HG03060 (cell line): ENCODE measurements around the gene MIDN.
"Not testable (repeated sequence)": the region's sequence is repeated elsewhere in the genome, so short reads cannot be mapped to it uniquely, and the experiment has no call there.

Experiments used
- ATAC-seq: cut with Tn5 transposase; IDR thresholded peaks from one replicate; pipeline ENCODE4 v1.9.1; 2021; ENCODE audit warnings: low read depth, moderate number of reproducible peaks; ENCODE audit not compliant: unreplicated experiment

MIDN gene

DNA sequence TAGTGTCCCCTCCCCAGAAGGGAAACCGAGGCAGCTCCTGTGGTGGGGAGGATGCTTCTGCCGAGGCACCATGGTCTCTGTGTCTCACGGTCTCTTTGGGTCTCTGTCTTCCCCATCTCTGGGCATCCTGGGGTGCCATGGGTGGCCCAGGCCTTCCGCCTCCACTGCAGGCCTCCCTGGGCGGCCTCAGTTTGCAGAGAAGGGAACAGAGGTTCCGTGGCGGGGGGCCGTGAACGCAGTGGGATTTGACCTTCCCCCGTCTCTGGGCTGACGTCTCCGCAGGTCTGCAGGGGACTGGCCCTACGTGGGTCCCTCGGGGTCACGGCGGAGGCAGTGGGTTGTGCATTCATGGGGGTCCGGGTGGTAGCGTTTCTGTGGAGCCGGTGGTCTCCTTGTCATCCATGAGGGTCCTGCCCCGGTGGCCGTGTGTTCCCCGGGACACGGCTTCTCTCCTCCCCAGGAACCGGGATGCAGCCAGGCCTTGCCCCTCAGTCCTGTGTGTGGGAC lies 41.9 kb downstream of the MIDN start:
- no peak for ATAC-seq

DNA sequence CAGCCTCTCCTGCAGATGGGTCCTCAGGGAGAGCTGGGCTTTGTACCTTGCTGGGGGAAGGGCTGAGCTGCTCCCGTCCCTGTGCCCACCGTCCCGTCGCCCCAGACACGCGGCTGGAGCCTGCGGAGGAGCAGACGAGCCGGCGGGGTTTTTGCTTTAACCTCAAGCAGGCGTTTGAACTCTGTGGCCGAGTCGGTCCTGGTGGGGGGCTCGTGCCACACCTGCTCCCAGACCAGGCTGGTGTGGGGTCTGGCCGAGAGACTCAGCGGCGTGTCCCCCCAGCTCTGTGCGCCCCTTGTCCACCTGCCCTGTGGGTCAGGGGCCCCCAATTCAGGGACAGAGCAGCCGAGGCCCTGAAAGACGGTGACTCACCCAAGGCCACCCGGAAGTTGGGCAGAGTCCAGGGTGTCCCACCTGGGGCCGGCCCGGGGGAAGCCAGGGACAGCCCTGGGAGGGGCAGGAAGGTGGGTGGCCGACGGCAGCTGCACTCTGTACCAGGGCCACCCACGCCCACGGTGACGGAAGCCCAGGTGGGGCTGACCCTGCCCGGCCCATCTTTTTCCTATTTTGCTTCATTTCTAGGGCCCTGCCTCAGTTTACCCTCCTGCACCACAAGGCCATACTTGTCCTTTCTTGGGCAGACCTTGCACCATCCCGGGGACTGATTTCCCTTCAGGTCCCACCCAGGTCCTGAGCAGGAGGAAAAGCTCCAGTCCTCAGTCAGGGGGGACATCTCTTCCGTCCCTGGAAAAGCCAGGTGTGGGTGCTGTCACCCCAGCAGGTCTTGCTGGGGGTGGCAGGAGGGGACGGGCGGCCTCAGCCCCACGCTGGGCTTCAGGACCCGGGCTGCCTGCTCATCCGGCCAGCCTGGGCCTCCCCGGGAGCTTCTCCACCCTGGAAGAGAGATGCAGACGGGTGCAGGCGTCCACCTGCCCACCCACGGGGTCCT lies 42.6 kb downstream of the MIDN start:
- no peak for ATAC-seq

DNA sequence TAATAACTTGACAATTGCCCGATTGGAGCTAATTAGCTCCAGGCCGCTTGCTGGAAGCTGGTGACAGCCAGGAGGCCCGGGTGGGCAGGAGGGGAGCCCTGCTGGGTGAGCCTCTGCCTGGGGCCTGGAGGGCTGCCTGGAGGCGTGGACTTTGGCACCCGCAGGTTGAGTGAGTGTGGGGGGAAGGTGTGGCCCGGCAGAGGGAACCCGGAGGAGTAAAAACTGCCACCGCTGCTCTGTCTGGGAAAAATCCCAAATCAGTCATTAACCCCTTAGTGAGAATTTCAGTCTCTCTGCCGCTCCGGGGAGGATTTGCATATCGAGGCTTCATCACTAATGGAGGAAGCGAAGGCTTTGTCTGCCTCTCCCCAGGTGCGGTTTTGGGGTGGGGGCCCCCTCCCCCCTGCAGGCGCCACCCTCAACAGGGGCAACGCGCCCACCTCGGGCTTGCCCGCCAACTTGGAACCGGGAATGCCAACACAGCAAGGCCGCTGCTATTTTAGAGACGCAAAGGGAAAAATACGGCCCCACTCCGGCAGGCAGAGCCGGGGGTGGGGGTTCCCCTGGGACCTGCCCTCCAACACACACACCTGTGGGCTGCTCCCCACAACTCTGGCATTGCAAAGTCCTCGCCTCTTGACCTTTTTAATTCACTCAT lies 43.5 kb downstream of the MIDN start:
- ATAC-seq, result no peak

DNA sequence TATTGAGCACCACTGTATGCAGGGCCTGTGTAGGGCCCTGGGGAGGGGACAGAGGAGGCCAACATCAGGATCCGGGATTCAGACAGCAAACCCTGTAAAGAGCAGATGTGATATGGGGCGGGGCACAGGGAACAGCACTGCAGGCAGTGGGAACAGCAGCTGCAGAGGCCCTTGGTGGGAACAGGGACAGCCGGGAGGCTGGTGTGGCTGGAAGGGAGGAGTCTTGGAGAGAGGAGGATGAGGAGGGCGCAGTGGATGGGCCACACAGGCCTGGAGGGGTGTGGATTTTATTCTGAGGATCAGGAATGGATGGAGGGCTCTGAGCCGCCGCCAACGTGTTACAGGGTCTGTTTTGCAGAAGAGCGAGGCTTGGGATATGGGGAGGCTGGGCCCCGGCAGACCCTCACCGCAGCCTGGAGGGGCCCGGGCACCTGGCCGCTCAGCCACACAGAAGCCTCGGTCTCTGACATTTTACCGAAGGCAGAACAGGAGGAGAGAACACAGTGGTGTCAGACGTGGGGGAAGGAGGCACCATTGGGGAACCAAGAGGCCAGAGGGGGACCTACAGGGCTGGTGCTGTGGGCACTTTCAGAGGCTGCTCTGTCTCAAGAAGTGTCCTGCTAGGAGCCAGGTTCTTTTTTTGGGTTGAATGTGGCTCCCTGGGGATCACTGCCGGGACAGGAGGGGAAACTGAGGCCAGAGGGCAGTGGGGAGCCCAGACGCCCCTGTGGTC lies 44.2 kb downstream of the MIDN start:
- ATAC-seq, result no peak

DNA sequence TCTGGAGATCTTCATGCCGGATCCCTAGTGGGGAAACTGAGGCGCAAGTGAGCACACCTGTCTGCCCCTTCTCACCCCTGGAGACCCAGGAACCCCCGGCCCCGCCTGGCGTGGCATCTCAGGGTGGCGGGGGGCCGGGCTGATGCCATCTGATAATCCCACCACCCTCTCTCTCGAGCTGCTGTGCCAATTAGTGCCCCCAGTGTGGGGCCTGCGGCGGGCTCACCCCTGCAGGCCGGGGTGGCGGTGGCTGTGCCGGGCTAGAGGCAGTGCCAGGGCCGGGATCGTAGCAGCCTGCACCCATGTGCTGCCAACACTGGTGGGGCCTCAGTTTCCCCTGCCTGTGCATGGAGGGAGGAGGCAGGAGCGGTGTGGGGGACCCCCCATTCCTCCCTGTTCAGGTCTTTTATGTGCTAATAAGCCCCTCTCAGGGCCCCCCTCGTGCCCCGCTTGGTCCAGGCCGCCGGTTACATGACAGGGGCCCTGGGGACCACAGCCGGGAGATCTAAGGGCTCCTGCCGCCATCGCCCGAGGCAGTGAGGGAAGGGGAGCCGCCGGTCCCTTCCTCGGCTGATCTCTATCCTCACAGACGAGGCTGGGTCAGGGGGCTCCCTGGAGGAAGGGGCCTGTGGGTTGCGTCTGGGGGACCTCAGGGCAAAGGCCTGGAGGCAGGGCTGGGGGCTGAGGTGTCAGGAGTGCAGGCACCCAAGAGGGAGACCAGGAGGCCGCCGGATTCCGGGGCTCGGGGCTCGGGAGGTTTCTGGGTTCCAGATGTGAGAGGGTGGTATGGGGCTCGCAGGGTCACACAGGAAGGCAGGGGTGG lies 45.6 kb downstream of the MIDN start:
- ATAC-seq, result no peak

DNA sequence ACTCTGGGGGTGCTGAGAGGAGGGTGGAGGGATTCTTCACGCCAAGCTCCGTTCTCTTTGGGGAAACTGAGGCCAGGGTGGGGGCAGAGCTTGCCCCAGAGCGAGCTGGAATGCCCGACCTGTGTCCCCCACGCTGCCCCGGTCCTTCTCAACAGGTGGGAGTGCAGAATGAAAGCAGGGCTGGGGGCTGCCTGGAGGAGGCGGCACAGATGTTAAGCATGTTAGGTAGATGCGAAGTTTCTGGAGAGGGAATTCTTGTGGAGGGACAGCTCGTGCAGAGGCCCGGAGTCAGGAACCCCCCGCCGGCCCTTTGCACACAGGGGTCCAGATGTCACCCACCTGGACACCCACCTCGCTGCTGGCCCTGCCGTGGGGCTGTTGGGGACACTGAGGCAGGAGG lies 46.3 kb downstream of the MIDN start:
- ATAC-seq, result no peak

DNA sequence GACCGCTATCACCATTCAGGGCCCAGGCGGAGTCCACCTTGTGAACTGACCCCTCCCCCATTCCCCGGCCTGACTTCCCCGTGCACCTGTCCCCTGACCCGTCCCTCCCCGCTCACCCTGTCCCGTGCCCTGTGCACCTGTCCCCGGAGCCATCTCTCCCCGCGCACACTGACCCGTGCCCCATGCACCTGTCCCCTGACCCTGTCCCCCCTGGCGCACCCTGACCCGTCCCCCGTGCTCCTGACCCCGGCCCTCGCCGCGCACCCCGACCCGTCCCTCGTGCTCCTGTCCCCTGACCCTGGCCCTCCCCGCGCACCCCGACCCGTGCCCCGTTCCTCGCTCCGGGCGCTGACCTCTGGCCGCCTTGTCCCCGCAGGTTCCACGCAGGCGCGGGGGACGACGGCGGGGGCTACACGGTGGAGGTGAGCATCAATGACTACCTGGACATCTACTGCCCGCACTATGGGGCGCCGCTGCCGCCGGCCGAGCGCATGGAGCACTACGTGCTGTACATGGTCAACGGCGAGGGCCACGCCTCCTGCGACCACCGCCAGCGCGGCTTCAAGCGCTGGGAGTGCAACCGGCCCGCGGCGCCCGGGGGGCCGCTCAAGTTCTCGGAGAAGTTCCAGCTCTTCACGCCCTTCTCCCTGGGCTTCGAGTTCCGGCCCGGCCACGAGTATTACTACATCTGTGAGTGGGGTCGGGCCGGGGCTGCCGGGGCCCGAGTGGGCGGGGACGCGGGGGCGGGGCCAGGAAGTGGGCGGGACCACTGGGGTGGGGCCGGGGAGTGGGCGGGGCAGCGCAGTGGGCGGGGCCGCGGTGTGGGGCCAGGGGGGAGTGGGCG lies 47.0 kb downstream of the MIDN start:
- no peak for ATAC-seq

DNA sequence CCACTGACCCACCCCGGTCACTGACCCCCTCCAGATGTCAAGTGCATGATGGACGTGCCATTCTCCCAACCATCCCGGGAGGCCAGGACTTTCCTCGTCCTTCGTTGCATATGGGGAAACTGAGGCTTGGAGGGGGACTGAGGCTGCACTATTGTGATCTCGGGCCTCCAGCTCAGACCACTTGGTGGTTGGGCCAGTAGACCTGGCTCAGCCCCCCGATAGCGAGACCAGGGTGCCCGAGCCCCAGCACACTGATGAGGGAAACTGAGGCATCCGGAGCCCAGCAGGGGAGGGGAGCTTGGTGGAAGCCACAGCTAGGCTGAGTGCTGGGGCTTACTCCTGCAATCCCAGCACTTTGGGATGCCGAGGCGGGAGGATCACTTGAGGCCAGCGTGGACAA lies 47.7 kb downstream of the MIDN start:
- ATAC-seq, result no peak

DNA sequence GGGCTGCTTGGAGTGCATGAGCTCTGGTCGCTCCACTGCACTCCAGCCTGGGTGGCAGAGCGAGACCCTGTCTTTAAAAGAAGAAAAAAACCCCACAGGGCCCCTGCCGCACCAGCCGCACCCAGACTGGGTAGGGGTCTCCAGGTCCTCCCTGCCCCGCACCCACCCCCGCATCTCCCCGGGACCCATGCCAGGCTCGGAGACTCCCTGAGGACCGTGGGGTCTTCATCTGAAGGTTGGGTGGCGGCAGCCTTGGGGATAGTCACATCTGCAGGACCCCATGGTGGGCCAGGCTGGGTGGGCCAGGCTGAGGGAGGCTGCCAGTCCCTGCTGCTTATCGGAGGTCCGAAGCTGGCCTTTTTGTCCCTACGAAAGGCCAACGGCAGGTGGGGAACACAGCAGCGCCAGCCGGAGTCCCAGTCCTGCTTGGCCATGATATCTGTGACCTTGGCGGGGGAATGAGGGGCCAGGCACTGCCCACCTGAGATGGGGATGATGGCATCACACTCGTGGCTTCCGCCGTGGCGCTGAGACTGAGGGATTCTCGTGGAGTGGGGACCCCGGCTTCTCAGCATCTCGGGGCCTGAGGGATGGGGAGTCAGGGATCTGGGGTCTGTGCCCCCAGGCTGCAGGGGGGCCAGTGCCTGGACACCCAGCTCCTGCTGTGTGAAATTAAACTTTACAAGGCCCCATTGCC lies 48.3 kb downstream of the MIDN start:
- ATAC-seq, result no peak

DNA sequence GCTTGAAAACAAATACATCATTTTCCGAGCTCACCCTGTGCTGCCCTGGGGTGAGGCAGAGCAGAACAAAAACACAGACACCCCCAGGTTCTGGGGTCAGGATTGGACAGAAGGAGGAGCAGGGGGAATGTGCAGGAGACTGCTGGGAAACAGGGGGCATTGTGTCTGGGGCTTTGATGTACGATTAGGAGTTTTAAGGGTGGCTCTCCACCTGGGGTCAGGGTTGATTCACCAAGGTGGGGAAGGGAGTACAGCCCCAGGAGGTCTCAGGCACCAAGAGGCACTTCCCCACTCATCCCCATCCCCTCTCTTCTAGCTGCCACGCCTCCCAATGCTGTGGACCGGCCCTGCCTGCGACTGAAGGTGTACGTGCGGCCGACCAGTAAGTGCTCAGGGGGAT lies 49.9 kb downstream of the MIDN start:
- ATAC-seq, result no peak

DNA sequence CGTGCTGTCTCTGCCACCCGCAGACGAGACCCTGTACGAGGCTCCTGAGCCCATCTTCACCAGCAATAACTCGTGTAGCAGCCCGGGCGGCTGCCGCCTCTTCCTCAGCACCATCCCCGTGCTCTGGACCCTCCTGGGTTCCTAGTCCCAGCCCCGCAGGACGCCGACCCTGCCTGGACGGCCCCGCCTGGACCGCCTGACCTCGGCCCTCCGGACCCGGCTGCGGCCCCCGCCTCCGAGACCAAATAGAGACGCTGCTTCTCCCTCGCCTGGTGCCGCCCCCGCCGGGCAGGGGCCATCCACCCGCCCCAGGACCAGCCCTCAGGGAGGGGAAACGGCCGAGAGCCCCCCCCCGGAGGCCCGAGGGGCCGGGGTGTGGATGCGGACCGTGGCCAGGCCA lies 51.4 kb downstream of the MIDN start:
- ATAC-seq, result no peak

DNA sequence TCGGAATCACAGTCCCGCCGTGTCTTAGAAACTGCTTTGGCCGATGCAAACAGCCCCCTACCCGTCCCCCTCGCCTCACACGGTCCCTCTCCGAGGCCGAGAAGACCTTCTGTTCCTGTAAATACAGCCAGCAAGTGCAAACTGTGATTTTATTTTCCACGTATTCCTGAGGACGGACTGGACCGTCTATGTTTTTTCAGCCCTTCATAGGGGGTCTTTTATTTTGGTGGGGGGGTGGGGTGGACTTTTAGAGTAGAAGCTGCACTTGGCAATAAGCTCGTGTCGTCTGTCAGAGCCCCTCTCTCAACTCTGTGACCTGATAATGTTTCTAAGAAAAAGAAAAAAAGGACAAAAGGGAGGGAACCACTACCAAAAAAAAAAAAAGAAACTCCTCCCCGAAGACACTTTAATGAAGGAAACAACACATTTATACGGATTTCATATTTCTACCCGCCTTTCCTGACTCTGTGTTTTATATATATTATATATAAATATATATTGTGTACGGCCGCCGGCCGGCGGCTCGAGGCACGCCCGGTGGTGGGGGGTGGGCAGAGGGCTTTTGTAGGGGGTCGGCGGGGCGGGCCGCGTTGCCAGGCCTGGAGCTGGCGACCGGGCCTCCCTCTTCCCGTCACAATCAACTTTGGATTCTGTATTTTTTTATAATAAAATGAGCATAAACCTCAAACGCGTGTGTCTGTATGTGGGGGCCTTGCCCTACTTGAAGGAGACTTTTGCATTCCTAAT lies 52.5 kb downstream of the MIDN start:
- no peak for ATAC-seq

DNA sequence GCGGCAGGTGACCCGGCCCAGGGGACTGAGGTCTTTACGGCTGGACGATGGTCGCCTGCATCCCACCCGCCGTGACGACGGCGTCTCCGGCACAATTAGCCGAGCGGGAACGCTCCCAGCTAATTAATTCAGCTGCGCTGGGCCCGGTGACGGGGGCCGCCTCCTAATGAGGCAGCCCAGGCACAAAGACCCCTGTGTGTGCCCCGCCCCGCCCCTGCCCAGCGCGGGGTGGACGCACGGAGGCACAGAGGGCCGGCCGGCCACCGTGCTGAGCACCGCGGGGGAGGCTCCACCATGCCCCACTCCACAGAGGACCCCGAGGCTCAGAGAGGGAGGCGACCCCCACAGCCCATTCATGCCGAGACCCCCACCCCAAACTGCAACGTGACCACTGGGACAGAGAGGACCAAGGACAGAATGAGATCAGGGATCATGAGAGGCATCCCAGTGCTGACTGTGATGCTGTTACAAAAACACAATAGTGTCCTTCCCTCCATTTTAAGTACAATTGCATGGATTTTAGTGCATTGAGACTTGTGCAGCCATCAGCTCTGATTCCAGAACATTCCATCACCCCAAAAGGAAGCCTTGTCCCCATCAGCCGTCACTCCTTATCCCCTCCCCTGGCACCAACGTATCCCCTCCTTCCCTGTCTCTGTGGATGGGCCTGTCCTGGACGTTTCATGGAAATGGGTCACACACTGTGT lies 54.3 kb downstream of the MIDN start:
- no peak for ATAC-seq

DNA sequence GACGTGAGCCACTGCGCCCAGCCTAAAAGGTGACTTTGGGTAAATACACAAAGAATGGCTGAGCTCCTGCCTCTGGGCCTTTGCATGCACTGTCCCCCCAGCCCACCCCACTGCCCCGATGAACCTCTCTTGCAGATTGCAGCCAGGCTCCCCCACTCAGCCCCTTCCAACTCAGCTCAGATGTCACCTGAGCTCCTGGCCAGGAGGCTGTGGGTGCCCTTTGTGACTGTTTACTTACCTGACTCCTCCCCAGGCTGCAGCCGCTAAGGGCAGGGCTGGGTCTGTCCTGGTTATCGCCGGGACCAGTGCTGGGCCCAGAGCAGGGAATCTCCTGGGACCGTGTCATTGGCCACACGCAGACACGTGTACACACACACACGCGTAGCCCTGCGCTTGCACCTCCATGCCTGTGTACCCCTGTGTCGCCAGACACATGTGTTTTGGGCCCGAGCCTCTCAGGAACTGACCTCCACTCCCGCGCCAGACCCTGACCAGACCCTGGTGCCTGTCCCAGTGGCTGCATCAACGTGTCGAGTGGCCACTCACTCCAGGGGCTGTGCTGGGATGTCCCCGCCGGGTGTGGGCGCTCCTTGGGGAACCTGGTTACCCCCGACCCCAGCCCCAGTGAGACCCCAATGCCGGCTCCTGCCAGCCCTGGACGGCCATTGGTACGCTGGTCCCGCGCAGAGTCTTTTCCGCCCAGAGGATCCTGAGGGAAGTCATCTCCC lies 56.0 kb downstream of the MIDN start:
- no peak for ATAC-seq

DNA sequence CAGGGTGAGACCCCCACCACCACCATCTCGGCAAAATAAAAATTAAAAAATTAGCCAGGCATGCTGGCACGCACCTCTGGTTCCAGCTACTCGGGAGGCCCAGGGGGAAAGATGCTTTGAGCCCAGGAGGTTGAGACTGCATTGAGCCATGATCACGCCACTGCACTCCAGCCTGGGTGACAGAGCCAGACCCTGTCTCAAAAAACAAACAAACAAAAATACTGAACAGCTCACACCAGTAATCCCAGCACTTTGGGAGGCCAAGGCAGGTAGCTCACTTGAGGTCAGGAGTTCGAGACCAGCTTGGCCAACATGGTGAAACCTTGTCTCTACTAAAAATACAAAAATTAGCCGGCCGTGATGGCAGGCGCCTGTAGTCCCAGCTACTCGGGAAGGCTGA lies 57.0 kb downstream of the MIDN start:
- not testable (repeated sequence) for ATAC-seq

DNA sequence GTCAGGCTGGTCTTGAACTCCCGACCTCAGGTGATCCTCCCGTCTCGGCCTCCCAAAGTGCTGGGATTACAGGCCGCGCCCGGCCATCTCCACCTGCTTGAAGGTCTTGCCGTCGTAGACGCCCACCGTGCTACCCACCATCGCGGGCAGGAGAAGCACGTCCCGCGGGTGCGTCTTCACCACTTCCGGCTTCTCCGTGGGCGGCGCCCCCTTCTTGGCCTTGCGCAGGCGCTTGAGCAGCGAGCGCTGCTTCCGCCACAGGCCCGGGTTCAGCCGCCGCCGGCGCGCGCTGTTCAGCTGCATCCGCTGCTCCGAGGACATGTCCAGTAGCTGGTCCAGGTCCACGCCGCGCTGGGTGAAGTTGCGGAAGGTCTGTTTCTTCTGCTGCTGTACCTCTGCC lies 58.9 kb downstream of the MIDN start:
- no peak for ATAC-seq

DNA sequence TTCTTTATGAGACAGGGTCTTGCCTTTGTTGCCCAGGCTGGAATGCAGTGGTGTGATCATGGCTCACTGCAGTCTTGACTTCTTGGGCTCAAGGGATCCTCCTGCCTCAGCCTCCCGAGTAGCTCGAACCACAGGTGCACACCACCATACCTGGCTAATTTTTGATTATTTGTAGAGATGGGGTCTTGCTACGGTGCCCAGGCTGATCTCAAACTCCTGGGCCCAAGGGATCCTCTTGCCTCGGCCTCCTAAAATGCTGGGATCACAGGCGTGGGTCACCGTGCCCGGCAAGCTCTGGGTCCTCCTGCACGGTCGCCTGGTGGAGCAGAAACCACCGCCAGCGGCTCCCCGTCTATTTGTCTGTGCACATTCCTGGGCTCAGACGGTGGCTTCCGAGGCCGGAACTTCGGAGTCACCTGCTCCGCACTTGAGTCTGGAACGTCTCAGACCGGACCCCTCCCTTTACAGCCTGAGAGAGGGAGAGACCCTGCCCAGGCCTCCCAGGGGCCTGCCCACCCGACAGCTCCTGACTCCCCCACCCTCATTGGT lies 59.4 kb downstream of the MIDN start:
- ATAC-seq, result no peak
